AG08395 (cell line): ENCODE measurements around the gene CTNNB1.
A peak's percentile ranks its signal among the peaks of the same experiment; 100 is the strongest.

Experiments
- DNase-seq: peaks from one replicate; pipeline ENCODE4 v3.0.0; 2012; ENCODE audit warnings: mixed read lengths, low spot score

The CTNNB1 gene

DNA sequence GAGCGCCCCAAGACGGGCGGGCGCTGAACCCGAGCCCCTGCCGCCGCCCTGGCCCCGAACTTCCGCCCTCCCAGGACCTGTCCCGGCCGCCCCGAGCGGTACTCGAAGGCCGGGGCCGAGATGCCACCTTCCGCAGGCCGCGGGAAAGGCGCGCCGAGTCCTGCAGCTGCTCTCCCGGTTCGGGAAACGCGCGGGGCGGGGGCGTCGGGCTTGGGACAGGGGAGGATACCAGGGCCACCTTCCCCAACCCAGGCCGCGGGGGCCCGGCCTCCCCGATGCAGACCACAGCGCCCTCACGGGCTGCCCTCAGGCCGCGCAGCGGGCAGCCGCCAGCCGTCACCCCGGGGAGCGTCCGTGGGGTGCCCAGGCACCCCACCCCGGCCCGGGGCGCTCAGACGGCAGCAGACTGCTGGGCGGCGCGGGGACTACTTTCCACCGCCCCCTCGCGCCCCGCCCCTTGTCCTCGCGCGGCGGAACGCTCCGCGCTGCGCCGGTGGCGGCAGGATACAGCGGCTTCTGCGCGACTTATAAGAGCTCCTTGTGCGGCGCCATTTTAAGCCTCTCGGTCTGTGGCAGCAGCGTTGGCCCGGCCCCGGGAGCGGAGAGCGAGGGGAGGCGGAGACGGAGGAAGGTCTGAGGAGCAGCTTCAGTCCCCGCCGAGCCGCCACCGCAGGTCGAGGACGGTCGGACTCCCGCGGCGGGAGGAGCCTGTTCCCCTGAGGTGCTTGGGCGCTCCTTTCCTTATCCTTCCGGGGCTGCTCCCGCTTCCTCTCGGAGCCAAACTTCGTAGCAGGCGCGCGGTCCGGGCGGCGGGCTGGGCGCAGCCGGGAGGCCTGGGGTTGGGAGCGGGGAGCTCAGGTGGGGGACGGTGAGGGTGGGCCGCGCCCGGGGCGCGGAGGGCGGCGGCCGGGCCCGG lies at the start of gene CTNNB1:
Gene CTNNB1 (plus strand): TSS at position 556 of the 916 bp plus-strand sequence. CDS start 24,564 bp downstream, outside the sequence.
- DNase-seq: peak; percentile 78

GRCh38 chr3:41155834-41156233 lies 43.5 kb upstream of the CTNNB1 start:
- DNase-seq: no peak

GRCh38 chr3:41158947-41159346 lies 40.4 kb upstream of the CTNNB1 start:
- no peak for DNase-seq

DNA sequence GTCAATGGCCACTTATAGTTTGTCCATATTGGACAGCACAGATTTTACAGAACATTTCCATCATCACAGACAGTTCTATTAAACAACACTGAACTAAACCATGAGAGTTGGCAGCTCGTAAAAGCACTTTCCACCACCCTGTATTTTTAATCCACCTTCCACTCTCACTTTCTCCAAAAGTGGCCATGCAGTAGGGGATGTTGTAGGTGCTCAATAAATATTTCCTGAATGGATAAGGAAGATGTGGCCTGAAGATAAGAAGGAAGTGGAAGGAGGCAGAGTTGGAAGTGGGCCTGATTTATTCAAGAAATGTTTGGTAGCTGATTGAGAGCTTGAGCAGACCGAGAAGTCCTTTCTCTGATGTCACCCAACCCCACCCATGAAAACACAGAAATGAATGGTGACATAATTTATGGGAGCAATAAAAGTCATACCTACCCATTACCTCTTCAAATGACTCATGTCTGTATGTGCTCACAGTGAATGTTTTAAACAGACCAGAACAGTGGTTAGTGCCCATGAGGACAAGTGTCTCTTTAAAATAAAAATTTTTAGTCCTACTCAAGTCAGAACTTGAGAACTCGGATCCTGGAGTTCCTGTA lies 39.6 kb upstream of the CTNNB1 start:
- no peak for DNase-seq

GRCh38 chr3:41162541-41162940 lies 36.8 kb upstream of the CTNNB1 start:
- no peak for DNase-seq

DNA sequence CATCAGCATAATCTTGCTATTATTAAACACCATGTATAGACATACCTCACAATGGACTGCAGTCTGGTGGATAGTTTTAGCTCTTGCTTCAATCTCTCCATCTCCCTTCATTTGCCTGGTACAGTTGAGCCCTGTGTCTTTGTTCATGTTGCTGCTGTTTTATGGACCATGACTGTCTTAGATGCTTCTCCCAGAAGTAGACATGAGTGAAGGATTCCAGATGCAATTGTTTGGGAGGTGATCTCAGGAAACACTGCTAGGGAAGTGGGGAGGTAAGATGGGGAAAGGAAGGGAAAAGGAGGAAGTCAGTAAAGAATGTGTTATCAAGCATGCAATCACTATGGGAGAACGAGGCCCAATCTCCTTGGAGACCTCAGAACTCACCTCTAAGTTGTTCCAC lies 36.3 kb upstream of the CTNNB1 start:
- no peak for DNase-seq

GRCh38 chr3:41163421-41163820 lies 35.9 kb upstream of the CTNNB1 start:
- DNase-seq: no peak

DNA sequence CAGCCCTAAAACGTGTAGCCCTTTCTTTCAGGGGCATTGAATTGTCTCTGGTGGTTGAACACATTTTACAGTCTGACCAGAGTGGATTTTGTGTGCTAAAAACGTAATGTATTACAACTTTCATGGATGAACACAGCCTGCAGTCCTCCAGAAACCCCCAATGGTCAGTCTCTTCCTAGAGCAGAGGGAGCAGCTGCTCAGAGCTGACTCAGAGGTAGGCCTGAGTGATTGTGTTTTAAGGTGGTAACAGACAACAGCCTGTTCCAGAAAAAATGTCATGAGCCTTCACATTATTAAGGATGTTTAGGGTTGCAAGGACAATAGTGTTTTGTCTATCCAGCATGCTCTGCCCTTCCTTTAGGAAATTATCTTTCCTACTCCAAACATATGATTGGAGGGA lies 34.5 kb upstream of the CTNNB1 start:
- no peak for DNase-seq

DNA sequence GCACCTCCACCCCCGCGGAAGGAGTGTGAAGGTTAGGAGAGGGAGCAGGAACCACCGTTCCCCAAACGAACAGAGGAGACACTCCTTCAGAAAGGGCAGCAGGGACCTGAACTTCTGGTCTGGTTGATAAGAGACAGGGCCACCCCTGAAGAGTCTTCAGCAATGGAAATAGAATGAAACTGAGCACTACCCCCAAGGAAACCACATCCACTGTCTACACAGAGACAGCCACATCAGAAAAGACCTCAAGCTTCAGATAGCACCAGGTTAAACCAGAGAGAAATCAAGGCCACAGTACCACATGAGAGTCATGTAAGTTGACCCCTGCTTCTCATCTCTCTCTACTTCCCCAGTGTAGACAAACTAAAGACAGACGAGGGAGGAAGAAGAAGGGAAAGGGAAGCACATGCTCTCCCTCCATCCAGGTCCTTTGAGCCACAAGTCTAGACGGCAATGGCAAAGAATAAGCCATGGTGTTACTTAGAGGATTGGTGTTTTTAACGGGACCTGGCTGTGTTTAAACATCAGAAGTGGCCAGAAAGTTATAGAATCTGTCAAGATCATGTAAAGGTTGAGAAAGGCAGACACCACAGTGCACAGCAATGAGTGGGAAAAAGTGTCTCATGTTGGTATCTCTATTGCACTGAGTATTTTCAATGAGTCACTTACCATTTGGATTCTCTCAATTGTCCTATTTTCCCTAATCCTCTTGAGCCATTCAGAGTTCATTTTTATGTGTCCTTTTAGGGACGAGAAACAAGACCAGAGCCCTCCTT lies 31.4 kb upstream of the CTNNB1 start:
- no peak for DNase-seq

- no peak for DNase-seq
Observed at GRCh38 chr3:41169023-41169422, 30.3 kb upstream of the CTNNB1 start.

DNA sequence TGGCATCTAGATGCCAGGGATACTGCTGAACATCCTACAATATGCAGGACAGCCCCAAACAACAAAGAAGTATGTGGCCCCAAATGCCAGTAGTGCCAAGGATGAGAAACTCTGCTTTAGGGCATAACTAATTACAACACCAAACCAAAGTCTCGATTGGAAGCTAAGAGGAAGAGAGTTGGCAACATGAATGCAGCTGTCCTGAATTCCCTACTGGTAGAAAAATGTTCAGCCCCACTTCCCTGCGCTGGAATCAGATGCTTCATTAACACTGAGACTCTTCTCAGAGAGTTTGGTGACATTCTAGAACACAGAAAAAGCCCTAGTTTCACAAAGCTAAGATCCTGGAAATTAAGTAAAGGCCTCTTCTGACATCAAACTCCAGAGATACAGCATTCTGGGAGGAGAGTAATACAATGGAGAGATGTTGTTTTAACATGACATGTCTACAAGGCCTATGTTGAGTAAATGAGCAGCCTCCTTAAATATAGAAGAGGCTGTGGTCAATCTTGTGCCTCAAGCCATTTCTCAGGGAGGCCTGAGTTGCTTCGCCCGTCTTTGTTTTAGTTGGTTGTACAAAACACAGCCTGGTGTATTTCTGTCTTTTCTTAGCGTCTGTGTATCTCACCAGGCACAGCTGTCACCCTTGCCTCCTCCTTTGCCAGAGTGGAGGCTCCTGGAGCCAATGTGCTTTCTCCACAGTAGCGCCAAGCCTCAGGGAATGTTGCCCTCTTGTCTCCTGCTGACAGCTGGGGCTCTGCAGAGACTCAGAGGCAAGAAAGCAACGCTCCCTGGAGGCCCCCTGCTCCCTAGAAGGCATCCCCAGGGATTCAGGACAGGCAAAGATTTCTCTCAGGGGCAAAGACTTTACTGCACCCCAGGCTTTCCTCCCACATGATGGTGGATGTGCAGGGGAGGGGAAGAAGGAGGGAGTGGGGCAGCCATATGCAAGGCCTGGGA lies 25.1 kb upstream of the CTNNB1 start:
- no peak for DNase-seq

DNA sequence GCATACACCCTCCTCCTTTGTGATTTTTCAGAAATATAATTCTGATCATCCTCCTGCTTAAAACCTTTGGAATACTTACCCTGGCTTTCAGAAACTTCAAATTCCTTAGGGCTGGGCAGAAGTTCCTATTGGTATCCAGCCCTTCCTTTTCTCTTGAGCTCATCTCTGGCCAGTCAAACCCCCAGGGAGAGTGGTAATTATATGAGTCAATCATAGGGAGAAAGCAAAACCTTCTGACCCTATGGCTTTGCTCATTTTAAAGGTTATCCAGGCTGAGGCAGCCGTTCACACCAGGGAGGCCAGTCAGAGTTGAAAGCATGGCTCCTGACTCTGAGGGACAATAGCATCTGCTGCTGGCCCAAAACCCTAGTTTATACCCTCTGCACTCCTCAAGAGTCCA lies 23.9 kb upstream of the CTNNB1 start:
- no peak for DNase-seq

DNA sequence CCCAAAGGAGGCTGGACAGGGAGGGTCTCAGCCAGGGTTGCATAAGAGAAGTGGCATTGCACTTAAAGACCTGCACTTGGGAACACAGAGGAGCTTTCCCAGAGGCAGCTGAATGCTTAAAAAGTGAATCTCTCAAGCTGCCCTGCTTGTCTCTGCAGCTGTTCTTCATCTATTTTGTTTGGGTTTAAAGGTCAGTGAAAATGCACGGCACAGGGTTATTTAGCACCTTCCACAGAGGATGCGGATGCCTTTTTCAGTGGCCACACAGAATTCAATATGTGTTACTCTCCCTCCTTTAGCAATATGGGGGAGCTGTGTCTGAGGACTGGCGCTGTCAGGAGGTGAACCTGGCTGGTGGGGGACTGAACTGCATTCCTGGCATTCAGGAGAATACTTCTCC lies 22.7 kb upstream of the CTNNB1 start:
- no peak for DNase-seq

- no peak for DNase-seq
Observed at GRCh38 chr3:41178576-41178975, 20.7 kb upstream of the CTNNB1 start.

- DNase-seq: no peak
Observed at GRCh38 chr3:41180396-41180795, 18.9 kb upstream of the CTNNB1 start.

GRCh38 chr3:41182504-41183059 lies 16.7 kb upstream of the CTNNB1 start:
- no peak for DNase-seq

DNA sequence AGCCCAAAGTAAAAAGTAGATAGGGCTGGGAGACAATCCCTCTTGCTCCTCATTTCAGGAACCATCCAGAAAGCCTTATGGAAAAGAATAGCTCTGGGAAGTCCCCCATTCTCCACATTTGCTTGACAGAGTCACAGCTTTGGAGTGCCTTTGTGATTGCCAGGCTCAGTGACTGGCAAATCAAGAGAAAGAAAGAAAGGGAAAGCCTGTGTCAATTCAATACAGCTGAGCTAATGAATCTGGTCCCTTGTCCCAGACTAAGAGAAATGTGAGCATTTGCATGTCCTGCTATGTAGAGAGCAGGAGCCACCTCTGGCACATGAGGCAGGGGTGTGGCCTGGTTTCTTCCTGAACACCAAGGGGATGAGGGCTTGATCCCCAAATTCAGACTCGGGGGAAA lies 14.9 kb upstream of the CTNNB1 start:
- no peak for DNase-seq

DNA sequence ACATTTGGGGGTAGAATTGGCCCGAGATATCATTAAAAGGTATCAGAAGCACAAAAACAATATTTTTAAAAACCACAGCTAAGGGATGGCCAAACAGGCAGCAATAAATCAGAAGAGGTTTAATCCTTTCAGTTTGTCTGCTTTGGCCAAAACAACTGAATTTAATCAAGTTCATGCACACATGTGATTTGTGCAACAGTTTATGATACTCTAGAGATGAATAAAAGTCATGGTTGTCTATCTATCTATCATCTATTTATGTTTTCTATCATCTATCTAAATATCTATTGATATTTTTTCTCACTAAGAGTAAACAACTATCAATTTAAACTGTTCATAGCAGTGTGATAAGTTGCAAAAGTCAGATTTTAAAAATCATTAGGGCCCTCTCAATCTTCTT lies 13.0 kb upstream of the CTNNB1 start:
- DNase-seq: no peak

- DNase-seq: no peak
Observed at GRCh38 chr3:41188306-41188705, 11.0 kb upstream of the CTNNB1 start.

GRCh38 chr3:41190509-41191284 lies 8.6 kb upstream of the CTNNB1 start:
- no peak for DNase-seq
